H9 (cell line): ENCODE measurements around the gene ATF7IP2. TPM values are rescaled to one million over a fixed set of nuclear protein-coding genes. Genes with fewer than 3 reads are reported as not detected.

Experiments used
- DNase-seq: peaks from one replicate; pipeline ENCODE4 v3.0.0-alpha.2; 2017
- H2AFZ ChIP-seq: one replicate; pipeline ENCODE4 v1.6.1; 2013; ENCODE audit warnings: mild to moderate bottlenecking, low read length, control low read depth, moderate library complexity
- H2AK5ac ChIP-seq: 2 replicates; pipeline ENCODE4 v1.6.1; 2013; ENCODE audit warnings: low read length, control low read depth, mixed read lengths; ENCODE audit not compliant: insufficient read length
- H2BK120ac ChIP-seq: one replicate; pipeline ENCODE4 v1.6.1; 2013; ENCODE audit warnings: low read depth, mild to moderate bottlenecking, low read length, control low read depth, inconsistent platforms; ENCODE audit not compliant: poor library complexity, severe bottlenecking
- H2BK12ac ChIP-seq: 2 replicates; pipeline ENCODE4 v1.6.1; 2013; ENCODE audit warnings: low read length, control low read depth, mixed read lengths, low read depth; ENCODE audit not compliant: insufficient read length
- H2BK15ac ChIP-seq: 2 replicates; pipeline ENCODE4 v1.6.1; 2013; ENCODE audit warnings: low read depth, low read length, control low read depth
- H2BK20ac ChIP-seq: one replicate; pipeline ENCODE4 v1.6.1; 2013; ENCODE audit warnings: low read depth, mild to moderate bottlenecking, low read length, control low read depth, inconsistent platforms; ENCODE audit not compliant: poor library complexity, severe bottlenecking
- H2BK5ac ChIP-seq: 2 replicates; pipeline ENCODE4 v1.6.1; 2013; ENCODE audit warnings: low read length, control low read depth, mixed read lengths; ENCODE audit not compliant: insufficient read length
- H3K14ac ChIP-seq: 2 replicates; pipeline ENCODE4 v1.6.1; 2013; ENCODE audit warnings: low read length, control low read depth; ENCODE audit not compliant: insufficient read depth
- H3K18ac ChIP-seq: 2 replicates; pipeline ENCODE4 v1.6.1; 2013; ENCODE audit warnings: low read depth, mild to moderate bottlenecking, mixed read lengths, low read length, control low read depth; ENCODE audit not compliant: insufficient read length
- H3K23ac ChIP-seq: 2 replicates; pipeline ENCODE4 v1.6.1; 2013; ENCODE audit warnings: low read length, control low read depth, mixed read lengths, low read depth; ENCODE audit not compliant: insufficient read length
- H3K23me2 ChIP-seq: 2 replicates; pipeline ENCODE4 v1.6.1; 2013; ENCODE audit warnings: low read depth, mild to moderate bottlenecking, mixed read lengths, low read length, control low read depth; ENCODE audit not compliant: insufficient read length, poor library complexity, severe bottlenecking
- H3K27ac ChIP-seq: 2 replicates; pipeline ENCODE4 v1.5.1; 2013; ENCODE audit warnings: low read length, control low read depth, mixed read lengths, low read depth; ENCODE audit not compliant: insufficient read length
- H3K27me3 ChIP-seq: 2 replicates; pipeline ENCODE4 v1.6.1; 2013; ENCODE audit warnings: low read length, control low read depth, inconsistent platforms; ENCODE audit not compliant: insufficient read depth
- H3K4ac ChIP-seq: 2 replicates; pipeline ENCODE4 v1.6.1; 2013; ENCODE audit warnings: low read depth, mild to moderate bottlenecking, control low read depth, inconsistent platforms, low read length, moderate library complexity
- H3K4me1 ChIP-seq: 2 replicates; pipeline ENCODE4 v1.6.1; 2013; ENCODE audit warnings: low read length, control low read depth, inconsistent platforms; ENCODE audit not compliant: insufficient read depth
- H3K4me2 ChIP-seq: 2 replicates; pipeline ENCODE4 v1.6.1; 2013; ENCODE audit warnings: low read length, control low read depth, mixed read lengths; ENCODE audit not compliant: insufficient read length, insufficient read depth
- H3K56ac ChIP-seq: 2 replicates; pipeline ENCODE4 v1.6.1; 2013; ENCODE audit warnings: low read depth, mild to moderate bottlenecking, mixed read lengths, low read length, control low read depth; ENCODE audit not compliant: insufficient read length
- H3K79me1 ChIP-seq: 2 replicates; pipeline ENCODE4 v1.6.1; 2013; ENCODE audit warnings: low read depth, mild to moderate bottlenecking, moderate library complexity, low read length, control low read depth, inconsistent platforms; ENCODE audit not compliant: insufficient read depth, poor library complexity, severe bottlenecking
- H3K79me2 ChIP-seq: 2 replicates; pipeline ENCODE4 v1.6.1; 2013; ENCODE audit warnings: low read length, control low read depth, inconsistent platforms; ENCODE audit not compliant: insufficient read depth
- H3K9ac ChIP-seq: 2 replicates; pipeline ENCODE4 v1.6.1; 2013; ENCODE audit warnings: low read length, control low read depth, mixed read lengths; ENCODE audit not compliant: insufficient read length; ENCODE audit errors: extremely low read depth
- H3K9me3 ChIP-seq: one replicate; pipeline ENCODE4 v1.6.1; 2013; ENCODE audit warnings: low read depth, low read length, inconsistent platforms; ENCODE audit not compliant: control insufficient read depth
- H3T11ph ChIP-seq: one replicate; pipeline ENCODE4 v1.6.1; 2013; ENCODE audit warnings: mild to moderate bottlenecking, low read length, control low read depth, inconsistent platforms
- H4K20me1 ChIP-seq: one replicate; pipeline ENCODE4 v1.6.1; 2013; ENCODE audit not compliant: control insufficient read depth, insufficient read length, insufficient read depth
- H4K5ac ChIP-seq: 2 replicates; pipeline ENCODE4 v1.6.1; 2013; ENCODE audit warnings: low read depth, mild to moderate bottlenecking, mixed read lengths, low read length, control low read depth; ENCODE audit not compliant: insufficient read length
- H4K8ac ChIP-seq: replicated peaks from 2 replicates; pipeline ENCODE4 v1.6.1; 2013; ENCODE audit warnings: low read length, control low read depth, mixed read lengths, low read depth; ENCODE audit not compliant: insufficient read length
- H4K91ac ChIP-seq: 2 replicates; pipeline ENCODE4 v1.6.1; 2013; ENCODE audit warnings: low read depth, mild to moderate bottlenecking, moderate library complexity, mixed read lengths, low read length, control low read depth; ENCODE audit not compliant: insufficient read length
- H3K27ac Mint-ChIP-seq, 3 experiments: 2 replicates in 2 of 3; 3 replicates in 1 of 3; pipeline ENCODE4 v1.8.0; 2020 to 2021; ENCODE audit warnings: mixed read lengths in 3 of 3, mild to moderate bottlenecking in 1 of 3, moderate library complexity in 1 of 3
- H3K27me3 Mint-ChIP-seq: 2 replicates; pipeline ENCODE4 v1.8.0; 2021; ENCODE audit warnings: low read depth, mild to moderate bottlenecking, moderate library complexity, mixed read lengths
- H3K36me3 Mint-ChIP-seq, 3 experiments: 2 replicates in 2 of 3; 3 replicates in 1 of 3; pipeline ENCODE4 v1.8.0; 2020 to 2021; ENCODE audit warnings: low read depth in 3 of 3, mixed read lengths in 3 of 3; ENCODE audit not compliant: insufficient read depth in 1 of 3
- H3K4me1 Mint-ChIP-seq, 2 experiments: 2 replicates each; pipeline ENCODE4 v1.8.0; 2020; ENCODE audit warnings: mixed read lengths in 2 of 2
- H3K4me3 Mint-ChIP-seq, 2 experiments: 2 replicates in 1 of 2; 3 replicates in 1 of 2; pipeline ENCODE4 v1.8.0; 2020 to 2021; ENCODE audit warnings: mild to moderate bottlenecking in 2 of 2, mixed read lengths in 2 of 2, moderate library complexity in 1 of 2
- H3K9me3 Mint-ChIP-seq, 2 experiments: 2 replicates in 1 of 2; 3 replicates in 1 of 2; pipeline ENCODE4 v1.8.0; 2020; ENCODE audit warnings: mild to moderate bottlenecking in 2 of 2, mixed read lengths in 2 of 2, moderate library complexity in 1 of 2
- WGBS: extraction: QIAGEN DNeasy Blood & Tissue Kit; methylation state at CpG from one replicate; pipeline ENCODE4 v1.1.7; 2013; ENCODE audit warnings: missing lambda C conversion rate, low lambda C conversion rate, mixed read lengths; ENCODE audit not compliant: insufficient read length; ENCODE audit errors: extremely low coverage; 5-methylcytosine and 5-hydroxymethylcytosine counted together
- total RNA-seq: library from RNA; stranded (reverse); gene quantifications from 2 replicates; pipeline ENCODE4 v1.2.1, GENCODE V29; 2021
- TF ChIP-seq, protein P1 (sequence below): fragments of 200-600 bp; sonication (generic); conservative IDR thresholded peaks from 3 replicates; pipeline ENCODE4 v1.8.0; 2021; ENCODE audit warnings: antibody characterized with exemption, mild to moderate bottlenecking

Gene ATF7IP2
- total RNA-seq, 1 experiment from 2014 or later, result 21.5 TPM

DNA sequence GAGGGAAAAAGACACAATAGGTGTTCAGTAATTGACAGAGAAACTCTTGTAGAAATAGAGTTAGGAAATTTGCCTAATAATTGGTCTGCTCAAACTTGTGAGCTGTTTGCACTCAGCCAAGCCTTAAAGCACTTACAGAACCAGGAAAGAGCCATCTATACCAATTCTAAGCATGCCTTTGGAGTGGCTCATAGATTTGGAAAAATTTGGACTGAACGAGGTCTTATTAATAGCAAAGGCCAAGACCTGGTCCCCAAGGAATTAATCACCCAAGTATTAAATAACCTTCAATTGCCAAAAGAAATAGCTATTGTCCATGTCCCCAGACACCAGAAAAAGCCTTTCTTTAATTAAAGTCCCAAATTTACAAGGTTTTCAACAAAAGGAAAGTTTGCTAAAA lies 104.3 kb downstream of the ATF7IP2 start:
- Histone ChIP-seq H2BK12ac (no peak overlapping the region), H3K9ac (no peak overlapping the region), H3K9me3 (no peaks in the 10 kb centered on the region), H3K27me3 (no peaks in the 10 kb centered on the region), H3K27ac (no peak overlapping the region), H3T11ph (no peak overlapping the region), H4K8ac (no peak overlapping the region), H4K20me1 (no peaks in the 10 kb centered on the region), H3K56ac (no peak overlapping the region), H2BK120ac (no peak overlapping the region), H2BK15ac (no peak overlapping the region), H3K79me2 (no peaks in the 10 kb centered on the region), H3K14ac (no peak overlapping the region), H3K4me1 (no peaks in the 10 kb centered on the region), H3K23me2 (no peaks in the 10 kb centered on the region), H3K4ac (no peak overlapping the region), H3K18ac (no peak overlapping the region), H2AK5ac (no peak overlapping the region), H2AFZ (no peak overlapping the region), H3K4me2 (no peak overlapping the region), H4K5ac (no peak overlapping the region), H4K91ac (no peak overlapping the region), H3K23ac (no peak overlapping the region), H2BK20ac (no peak overlapping the region), H3K79me1 (no peaks in the 10 kb centered on the region), H2BK5ac (no peak overlapping the region)
- H3K4me1 Mint-ChIP-seq, result peaks cover 0 to 5% of the 10 kb centered on the region in 2 experiments; a peak in 2 of 4 replicates
- peaks cover 16 to 29% of the 10 kb centered on the region in 2 experiments for H3K9me3 Mint-ChIP-seq
- no peak for DNase-seq
- H3K27me3 Mint-ChIP-seq, result peaks cover 3% of the 10 kb centered on the region; the same call in 1 of the 2 replicates
- H3K4me3 Mint-ChIP-seq, result no peak overlapping the region
- no CpG with 5 or more reads among the region's 1 CpG for WGBS
- H3K36me3 Mint-ChIP-seq, result peaks cover 16 to 26% (median 17%) of the 10 kb centered on the region in 3 experiments
- H3K27ac Mint-ChIP-seq, result no peak overlapping the region
- TF ChIP-seq, protein P1, sequence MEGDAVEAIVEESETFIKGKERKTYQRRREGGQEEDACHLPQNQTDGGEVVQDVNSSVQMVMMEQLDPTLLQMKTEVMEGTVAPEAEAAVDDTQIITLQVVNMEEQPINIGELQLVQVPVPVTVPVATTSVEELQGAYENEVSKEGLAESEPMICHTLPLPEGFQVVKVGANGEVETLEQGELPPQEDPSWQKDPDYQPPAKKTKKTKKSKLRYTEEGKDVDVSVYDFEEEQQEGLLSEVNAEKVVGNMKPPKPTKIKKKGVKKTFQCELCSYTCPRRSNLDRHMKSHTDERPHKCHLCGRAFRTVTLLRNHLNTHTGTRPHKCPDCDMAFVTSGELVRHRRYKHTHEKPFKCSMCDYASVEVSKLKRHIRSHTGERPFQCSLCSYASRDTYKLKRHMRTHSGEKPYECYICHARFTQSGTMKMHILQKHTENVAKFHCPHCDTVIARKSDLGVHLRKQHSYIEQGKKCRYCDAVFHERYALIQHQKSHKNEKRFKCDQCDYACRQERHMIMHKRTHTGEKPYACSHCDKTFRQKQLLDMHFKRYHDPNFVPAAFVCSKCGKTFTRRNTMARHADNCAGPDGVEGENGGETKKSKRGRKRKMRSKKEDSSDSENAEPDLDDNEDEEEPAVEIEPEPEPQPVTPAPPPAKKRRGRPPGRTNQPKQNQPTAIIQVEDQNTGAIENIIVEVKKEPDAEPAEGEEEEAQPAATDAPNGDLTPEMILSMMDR, result no peak
